ENCODE measurements around the gene VAV2.

The VAV2 gene

DNA sequence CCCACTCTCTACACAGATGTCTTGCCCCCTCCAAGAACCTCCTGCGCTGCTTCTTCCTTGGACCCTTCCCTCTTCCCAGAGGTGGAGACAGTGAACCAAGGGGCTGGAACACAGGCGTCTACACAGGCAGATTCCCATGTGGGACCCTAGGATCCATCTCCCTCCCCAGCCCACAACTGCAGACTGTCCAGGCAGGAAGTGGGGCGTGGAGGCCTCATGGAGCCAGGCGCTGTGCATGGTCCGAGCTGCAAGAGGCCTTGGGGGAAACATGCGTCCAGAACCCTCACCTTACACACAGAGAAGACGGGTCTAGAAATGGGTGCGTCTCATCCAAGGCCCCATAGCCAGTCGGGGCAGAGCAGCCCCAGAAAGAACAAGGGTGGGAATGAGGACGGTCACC is 117.5 kb downstream of the VAV2 start:
- DNase-seq (ENCODE audit: low read depth): no peak

DNA sequence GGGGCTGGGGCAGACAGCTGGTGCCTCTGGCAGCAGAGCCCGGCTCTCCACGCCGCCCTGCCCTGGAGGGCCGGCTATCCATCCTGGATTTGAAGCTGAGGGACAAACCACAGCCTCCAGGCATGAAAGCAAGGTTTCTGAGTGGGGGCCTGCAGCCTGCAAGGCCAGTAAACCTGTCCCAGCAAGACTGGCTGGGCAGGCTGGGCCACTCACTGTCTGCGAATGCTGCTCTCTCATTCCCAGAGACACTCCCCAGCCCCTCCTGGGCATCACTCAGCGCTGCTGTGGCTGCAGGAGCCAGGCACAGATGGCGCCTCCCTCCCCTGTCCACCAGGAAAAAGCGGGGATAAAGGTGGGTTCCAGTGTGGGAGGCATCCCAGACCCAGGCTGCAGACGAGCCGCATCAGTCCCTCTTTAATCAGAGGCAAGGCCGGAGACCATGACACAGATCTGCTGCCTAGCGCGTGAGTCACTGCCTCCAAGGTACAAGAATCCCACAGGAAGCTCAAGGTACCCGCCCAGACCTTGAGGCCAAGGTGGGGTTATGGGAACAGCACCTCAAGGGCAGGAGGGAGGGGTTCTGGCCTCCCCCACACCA is 118.0 kb downstream of the VAV2 start:
- DNase-seq (ENCODE audit: low read depth): no peak

DNA sequence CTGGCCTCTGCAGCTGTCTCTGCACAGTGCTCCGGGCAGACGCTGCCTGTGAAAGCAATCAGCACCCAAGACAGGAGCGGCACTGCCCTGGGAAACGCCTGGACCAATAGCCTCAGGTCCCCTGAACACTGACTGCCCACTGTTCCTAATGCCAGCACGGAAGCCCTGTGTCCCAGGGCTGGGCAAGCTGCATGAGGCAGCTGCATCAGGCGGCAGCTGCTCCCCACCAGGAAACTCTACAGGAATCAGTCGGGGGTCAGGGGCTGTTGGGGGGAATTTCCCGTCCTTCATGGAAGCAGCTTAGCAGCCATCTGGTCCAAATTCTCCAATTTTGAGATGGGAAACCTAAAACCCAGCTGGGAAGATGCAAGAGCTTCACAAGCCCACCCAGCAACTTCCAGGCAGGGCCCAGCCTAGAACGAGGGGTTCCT is 118.6 kb downstream of the VAV2 start:
- DNase-seq (ENCODE audit: low read depth): no peak

DNA sequence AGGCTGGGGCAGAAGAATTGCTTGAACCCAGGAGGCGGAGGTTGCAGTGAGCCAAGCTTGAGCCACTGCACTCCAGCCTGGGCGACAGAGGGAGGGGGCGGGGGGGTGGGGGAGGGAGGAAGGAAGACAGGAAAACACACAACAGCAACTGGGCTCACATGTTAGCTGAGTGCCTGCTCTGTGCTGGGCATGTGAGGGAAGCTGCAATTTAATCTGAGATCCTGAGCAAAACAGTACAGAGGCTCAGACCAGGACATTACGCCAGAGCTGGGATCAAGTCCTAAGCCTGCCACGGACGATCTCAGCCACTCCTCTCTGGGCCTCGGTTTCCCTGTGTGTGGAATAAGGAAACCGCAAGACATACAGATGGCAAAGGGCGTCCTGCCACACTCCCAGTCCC is 119.1 kb downstream of the VAV2 start:
- no peak for DNase-seq (ENCODE audit: low read depth)

DNA sequence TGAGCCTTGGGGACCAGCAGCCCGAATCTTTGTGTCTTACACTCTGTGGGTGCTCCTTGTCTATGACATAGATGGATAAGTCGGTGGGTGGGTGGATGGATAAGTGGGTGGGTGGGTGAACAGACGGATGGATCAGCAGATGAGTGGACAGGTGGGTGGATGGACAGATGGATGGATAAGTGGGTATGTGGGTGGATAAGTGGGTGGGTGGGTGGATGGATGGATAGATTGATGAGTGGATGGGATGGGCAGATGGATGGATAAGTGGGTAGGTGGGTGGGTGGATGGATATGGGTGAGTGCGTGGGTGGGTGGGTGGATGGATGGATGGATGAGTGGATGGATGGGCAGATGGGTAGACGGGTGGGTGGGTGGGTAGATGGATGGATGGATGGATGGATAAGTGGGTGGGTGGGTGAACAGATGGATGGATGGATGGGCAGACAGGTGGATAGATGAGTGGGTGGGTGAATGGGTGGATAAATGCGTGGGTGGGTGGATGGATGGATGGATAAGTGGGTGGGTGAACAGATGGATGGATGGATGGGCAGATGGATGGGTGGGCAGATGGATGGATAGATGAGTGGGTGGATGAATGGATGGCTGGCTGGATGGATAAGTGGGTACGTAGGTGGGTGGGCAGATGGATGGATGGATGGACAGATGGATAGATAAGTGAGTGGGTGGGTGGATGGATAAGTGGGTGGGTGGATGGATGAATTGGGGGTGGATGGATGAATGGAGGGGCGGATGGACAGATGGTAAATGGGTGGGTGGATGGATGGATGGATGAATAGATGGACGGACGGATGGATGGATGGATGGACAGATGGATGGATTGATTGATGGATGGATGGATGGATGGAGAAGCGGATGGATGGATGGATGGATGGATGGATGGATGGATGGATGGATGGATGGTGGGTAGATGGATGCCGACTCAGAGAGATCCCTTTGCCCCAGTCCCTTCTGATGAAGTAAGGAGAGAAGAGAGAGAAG is 121.2 kb downstream of the VAV2 start:
- no peak for DNase-seq (ENCODE audit: low read depth)

DNA sequence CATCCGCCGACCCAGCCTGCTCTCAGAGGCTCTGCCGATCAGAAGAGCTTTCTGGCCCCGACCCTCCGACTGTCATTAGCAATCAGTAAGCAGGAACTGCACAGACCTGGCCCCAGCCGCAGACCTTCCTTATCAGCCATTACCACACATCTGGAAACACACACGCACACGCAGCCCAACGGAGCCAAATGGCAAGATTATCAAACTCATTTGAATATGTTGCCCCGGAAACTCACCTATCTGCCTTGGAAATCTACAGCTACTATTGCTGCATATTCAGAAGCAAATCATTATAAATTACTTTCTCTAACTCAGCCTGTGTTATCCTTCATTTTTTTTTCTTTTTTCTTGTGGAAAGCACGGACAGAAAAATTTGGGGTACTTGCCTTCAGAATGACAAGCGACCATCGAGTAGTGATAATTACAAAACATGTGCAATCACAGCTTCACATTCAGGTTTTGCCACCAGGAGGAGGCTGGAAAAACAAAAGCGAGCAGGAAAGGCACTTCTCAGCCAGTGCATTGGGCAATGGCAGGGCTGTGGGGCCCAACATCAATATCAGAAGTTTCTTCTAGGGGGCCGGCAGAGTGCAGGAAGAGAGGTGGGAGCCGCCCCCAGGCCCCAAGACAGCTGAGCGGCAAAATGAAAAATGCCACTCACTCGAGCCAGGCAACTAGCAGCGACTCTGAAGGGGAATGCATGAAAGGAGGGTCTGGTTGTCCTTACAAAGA is 122.3 kb downstream of the VAV2 start:
- DNase-seq (ENCODE audit: low read depth): no peak

DNA sequence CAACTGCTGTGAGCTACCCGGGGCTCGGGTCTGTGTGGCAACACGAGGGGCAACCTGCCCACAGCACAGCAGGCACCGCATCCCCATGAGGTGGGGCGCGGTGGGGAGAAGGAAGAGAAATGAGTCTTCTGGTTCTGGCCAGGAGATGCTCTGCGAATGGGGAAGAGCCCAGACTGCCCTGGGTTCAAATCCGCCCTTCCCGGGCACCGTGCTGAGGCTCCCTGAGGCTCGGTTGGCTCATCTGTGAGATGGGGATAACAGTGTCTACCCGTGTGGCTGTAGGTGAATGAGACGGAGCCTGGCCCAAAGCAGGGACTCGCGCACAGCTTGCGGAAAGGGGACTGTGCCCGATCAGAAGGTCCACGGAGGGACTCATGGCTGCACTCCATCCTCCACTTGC is 123.9 kb downstream of the VAV2 start:
- DNase-seq (ENCODE audit: low read depth): no peak

DNA sequence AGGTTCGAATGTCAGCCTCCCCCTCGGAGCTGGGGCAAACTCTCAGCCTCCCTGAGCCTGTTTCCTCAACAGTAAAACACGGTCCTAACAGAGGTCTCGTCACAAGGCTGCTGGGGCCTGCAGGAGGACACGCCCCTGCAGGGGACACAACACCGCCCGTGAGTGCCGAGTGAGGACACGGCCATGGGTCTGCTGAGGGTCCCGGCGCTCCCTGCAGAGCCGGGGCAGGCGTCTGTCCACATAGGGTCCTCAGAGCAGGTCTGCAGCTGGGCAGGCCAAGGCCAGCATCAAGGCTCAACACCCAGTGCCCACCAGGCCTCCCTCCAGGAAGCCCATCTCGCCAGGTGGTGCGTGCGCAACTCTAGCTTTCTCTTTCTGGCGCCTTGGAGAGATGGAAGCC is 125.2 kb downstream of the VAV2 start:
- DNase-seq (ENCODE audit: low read depth): no peak

DNA sequence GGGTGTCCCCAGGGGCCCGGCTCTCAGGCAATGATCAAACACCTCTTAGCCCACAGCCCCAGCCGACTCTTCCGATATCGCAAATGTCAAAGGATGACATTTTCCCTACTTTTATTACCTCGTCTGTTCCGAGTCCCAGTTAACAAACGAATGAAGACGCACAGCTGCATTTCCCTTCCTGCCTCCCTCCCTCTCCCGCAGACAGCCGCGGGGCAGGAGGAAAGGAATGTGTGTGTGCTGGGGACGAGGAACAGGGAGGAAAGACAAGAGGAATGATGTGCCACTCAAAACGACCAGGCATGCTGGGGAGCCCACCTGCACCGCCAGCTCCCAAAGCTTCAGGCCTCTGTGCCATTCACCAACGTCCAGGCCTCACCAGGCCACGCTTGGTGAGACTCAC is 128.1 kb downstream of the VAV2 start:
- DNase-seq (ENCODE audit: low read depth): no peak

DNA sequence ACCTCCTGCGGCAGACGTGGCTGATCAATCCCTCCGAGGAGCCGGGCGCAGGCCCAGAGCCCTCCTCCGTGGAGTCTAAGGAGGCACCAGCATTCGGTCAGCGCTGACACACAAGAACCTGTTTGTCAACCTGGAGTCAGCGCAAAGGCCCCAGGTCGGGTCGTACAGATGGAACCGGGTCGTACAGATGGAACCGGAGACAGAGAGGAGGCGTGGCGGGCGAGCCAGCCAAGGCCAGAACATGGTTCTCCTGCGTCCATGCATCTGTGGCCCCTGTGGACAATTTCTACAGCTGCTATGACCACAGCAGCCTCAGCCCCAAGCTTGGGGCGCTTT is 128.9 kb downstream of the VAV2 start:
- DNase-seq (ENCODE audit: low read depth): no peak

DNA sequence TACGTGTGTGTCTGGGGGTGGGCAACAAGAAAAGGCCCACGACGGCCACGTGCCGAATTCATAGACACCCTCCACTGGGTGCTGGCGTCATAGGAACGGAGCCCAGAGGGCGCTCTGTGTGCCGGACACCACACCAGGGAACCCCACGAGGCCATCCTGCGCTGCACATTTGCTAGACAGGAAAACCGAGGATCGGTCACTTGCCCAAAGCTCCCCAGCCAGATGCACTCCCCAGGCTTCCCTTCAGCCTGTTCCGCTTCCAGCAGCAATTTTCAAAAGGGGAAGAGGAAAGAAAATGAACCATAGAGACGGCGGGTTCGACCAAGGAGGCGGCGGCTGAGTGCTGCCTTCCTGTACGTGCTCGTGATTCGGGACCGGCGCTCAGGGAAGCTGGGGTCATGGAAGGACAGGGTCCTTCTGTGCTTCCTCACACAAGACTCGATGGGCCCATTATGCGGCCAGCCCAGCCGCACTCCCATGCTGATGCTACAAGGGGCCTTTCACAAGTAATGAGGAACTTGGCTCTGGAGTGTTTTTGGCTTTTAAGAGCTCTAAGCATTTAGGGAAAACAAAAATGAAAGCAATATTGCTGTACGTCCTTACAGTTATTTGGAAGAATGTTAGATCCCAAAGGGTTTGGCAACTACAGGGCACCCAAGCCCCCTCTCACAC is 129.4 kb downstream of the VAV2 start:
- DNase-seq (ENCODE audit: low read depth): no peak

DNA sequence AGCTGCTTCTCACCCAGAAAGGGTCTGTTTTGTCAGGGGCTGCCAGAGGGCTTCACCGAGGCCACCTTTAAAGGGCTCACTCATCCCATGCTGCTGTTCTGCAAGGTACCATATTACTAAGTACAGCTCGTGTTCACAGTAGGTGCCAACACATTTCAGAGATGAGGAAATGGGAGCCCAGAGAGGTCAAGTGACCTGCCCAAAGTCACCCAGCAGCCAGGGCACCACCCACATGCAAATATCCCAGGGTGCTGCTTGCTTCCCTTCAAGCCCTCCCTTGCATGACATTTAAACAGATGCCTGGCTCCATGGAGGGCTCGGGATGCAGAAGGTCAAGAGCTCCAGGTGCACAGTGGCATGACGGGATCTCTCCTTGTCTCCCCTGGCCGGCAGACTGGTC is 130.4 kb downstream of the VAV2 start:
- no peak for DNase-seq (ENCODE audit: low read depth)

DNA sequence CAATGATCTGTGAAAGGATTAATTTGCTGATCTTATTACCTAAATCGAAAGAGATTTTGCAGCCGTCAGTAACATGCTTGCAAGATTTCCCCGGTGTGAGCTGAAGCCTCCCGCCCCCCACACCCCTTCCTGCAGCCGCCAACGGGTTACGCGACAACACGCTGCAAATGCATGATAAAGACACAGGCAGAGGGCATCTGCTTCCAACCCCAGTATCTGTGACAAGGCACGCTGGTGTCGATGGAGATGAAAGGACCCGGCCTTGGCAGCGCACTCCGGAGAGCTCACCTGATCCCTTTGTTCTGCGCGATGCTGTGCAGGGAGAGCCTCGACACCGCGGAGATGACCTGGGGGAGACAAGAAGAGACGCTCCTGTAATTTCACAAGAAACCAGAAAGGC is 131.0 kb downstream of the VAV2 start:
- no peak for DNase-seq (ENCODE audit: low read depth)

DNA sequence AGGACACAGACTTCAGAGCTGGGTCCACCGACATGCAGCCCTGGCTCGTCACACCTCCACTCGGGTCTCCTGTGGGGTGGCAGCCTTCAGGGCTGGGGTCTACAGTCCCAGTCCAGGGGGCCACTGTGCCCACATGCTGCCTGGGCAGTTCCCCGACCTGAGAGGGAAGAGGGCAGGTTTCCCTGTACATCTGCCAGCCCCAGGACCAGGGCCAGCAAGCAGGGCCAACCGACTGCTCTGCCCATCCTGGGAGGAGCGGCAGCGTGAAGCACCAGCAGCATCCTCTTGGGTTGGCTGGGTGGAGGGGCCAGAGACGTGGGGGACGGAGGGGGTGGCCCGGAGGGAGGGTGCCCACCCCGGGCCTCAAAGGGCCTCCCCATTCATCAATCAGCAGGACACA is 133.4 kb downstream of the VAV2 start:
- DNase-seq (ENCODE audit: low read depth): no peak

DNA sequence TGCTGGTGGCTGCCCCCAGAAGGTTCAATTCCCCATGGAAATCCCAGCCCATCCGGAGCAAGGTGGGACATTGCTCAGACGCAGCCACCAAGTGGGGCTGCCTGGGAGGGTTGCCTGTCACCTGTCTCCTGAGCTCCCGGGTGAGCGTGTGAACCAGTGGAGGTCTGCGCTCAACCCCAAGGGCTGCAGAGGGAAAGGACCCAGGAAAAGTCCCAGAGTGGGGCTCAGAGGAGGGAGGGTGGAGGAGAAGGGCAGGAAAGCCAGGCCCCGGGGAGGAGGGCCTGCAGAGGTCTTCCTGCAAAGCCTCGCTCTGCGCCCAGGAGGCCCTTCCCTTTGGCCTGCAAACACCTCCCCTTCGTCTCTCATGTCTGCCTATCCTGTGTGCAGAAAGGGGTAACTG is 134.5 kb downstream of the VAV2 start:
- DNase-seq (ENCODE audit: low read depth): no peak

DNA sequence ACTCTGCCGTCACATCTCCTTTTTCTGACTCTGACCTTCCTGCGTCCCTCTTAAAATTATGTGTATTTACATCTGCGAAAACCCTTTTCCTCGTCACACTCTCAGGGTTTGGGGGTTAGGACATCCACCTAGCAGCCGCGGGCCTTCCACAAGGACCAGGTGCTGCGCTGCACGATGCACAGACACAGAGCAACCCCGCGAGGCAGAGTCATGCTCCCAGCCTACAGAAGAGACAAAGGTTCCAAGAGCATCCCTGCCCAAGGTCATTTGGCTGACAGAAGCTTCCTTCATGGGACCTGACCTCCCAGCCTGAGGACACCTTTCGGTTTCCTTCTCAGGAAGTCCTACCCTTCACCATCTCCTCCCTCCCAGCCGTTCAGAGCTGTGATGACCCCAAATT is 135.3 kb downstream of the VAV2 start:
- DNase-seq (ENCODE audit: low read depth): no peak

DNA sequence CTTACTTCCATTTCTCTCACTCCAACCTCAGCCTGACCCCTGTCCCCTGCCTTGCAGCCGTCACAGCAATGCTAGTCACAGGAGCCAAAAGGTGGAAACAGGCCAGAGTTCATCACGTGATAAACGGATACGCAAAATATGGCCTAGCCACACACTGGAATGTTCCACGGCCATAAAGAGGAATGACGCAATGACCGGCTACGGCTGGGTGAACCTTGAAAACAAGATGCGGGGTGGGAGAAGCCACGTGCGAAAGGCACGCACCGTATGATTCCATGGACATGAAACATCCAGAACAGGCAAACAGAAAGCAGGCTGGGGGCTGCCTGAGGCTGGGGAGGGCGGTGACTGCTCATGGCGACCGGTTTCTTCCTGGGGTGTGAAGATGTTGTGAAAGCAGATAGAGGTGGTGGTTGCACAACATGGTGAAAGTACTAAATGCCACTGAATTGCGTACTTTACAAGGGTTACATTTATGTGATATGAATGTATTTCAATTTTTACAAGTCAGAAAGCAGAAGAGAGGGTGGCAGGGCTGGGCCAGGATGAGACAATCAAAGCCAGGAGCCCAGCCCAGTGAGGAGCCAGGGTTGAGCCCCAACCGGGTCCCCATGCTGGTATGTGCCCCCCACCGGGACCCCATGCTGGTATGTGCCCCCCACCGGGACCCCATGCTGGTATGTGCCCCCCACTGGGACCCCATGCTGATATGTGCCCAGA is 136.2 kb downstream of the VAV2 start:
- no peak for DNase-seq (ENCODE audit: low read depth)

DNA sequence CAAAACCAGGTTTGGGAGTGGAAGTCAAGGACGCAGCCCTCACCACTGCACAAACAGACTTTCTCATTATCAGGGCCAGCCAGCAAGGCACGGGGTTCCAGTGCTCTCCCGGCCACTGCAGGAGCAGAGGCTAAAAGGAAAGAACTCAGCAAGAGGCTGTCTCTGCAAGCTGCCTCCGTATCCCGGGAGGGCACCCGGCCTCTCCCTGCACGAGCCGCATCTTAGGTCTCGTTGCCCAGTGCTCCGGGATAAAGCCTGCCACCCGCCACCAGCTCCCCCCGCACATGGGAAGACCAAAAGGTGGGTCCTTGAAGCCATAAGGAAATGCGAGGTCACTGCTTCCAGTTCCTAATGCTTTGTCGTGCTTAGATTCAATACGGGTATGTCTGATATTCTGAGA is 136.8 kb downstream of the VAV2 start:
- no peak for DNase-seq (ENCODE audit: low read depth)

DNA sequence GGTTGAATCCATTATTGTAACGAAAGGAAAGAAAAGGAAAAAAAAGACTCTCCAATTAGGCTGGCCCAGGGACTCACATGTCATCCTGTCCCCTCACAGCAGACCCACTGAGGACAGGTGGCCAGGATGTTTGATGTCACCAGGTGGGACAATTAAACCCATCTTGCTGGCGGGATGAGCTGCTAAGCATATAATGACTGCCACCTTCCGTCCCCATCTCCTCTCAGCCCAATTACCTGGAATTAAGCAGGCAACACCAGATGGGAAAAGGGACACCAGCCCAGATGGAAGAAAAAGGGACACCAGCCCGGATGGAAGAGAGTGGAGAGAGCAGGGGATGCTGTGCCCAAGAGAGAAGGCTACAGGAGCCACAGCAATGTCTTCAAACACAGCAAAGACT is 137.4 kb downstream of the VAV2 start:
- no peak for DNase-seq (ENCODE audit: low read depth)

DNA sequence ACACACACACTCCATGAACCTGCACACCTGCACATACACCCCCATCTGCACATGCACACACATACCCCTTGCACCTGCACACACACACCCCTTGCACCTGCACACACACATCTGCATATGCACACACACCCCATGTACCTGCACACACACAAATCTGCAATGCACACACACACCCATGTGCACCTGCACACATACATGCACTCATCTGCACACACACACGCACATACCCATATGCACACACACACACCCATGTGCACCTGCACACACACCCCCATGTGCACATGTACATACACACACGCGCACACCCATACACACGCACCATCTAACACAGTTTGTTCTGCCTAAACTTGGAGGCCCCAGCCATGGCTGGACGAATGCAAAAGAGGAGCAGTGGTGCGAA is 138.1 kb downstream of the VAV2 start:
- no peak for DNase-seq (ENCODE audit: low read depth)

DNA sequence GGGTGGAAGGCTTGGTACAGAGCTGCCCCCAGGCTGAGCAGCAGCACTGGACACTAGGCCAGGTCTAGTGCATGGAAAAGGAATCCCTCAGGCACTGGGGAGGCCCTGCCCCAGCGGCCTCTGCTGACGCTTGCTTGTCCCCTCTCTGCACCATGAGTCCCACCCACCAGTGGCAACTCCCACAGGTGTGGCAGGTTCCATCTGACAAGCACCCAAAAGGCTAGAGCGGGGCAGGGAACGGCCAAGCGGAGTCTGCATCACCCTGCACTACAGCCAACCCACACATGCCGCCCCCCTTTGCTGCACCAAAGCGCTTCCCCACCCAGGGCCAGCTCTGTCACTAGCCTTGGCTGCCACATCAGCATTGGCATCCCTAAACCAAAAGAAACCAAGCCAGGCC is 138.8 kb downstream of the VAV2 start:
- DNase-seq (ENCODE audit: low read depth): no peak

DNA sequence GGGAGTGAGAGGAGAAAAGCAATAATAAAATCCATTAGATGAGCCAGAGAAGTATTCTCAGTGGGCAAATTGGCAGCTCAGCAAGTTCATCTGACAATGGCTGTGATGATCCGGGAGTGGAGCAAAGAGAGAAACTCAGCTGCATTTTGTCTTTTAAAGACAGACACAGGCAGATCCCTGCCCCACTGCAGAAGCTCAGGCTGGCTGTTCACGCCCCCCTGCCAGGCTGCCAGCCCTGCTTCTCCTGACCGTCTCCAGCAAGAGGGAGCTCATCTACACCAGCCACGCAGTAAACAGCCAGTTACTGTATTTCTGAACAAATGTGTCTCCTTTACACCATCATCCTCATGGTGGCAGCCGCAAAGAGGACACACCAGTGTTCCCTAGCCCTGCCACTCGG is 139.7 kb downstream of the VAV2 start:
- no peak for DNase-seq (ENCODE audit: low read depth)
